Stimulated activated naive B cell treated with anti-CD40 and anti-IgM and Interleukin-4, amounts not matched to agents 10 μg/mL and 1 μg/mL and 100 μg/mL, for 72 hours (primary cell): Measurements from ENCODE around the gene TFF2.

ENCODE experiments used
- ATAC-seq, 2 donors: fragments of 150-1000 bp; cut with Tn5 transposase; replicated peaks; 2 replicates each; pipeline ENCODE4 v1.10.0; 2021; ENCODE audit warnings: moderate library complexity in 1 of 2
- DNase-seq: peaks from one replicate; pipeline ENCODE4 v3.0.0; 2021
- H3K27ac Mint-ChIP-seq: one replicate; pipeline ENCODE4 v1.8.0; 2022; ENCODE audit warnings: mild to moderate bottlenecking, mixed read lengths
- H3K27me3 Mint-ChIP-seq, 2 donors: one replicate each; pipeline ENCODE4 v1.8.0; 2022; ENCODE audit warnings: mixed read lengths in 2 of 2
- H3K36me3 Mint-ChIP-seq, 2 donors: one replicate each; pipeline ENCODE4 v1.8.0; 2022; ENCODE audit warnings: mixed read lengths in 2 of 2, mild to moderate bottlenecking in 1 of 2
- H3K4me1 Mint-ChIP-seq, 2 donors: one replicate each; pipeline ENCODE4 v1.8.0; 2022; ENCODE audit warnings: mixed read lengths in 2 of 2, mild to moderate bottlenecking in 1 of 2
- H3K4me3 Mint-ChIP-seq, 2 donors: one replicate each; pipeline ENCODE4 v1.8.0; 2022; ENCODE audit warnings: mild to moderate bottlenecking in 2 of 2, mixed read lengths in 2 of 2, moderate library complexity in 1 of 2
- H3K9me3 Mint-ChIP-seq, 2 donors: one replicate each; pipeline ENCODE4 v1.8.0; 2022; ENCODE audit warnings: mixed read lengths in 2 of 2, mild to moderate bottlenecking in 1 of 2

Gene TFF2

GRCh38 chr21:42300956-42301355 is 49.8 kb downstream of the TFF2 start:
- Mint-ChIP-seq H3K27ac (no peak overlapping the region), H3K4me3 (no peak overlapping the region), H3K4me1 (peaks cover 0 to 2% of the 10 kb centered on the region in 2 donors), H3K9me3 (no peaks in the 10 kb centered on the region), H3K27me3 (peaks cover 4 to 5% of the 10 kb centered on the region in 2 donors), H3K36me3 (peaks cover 5 to 8% of the 10 kb centered on the region in 2 donors)
- DNase-seq (no peak), ATAC-seq (no peak)

- DNase-seq: no peak
These were observed 50.7 kb downstream of the TFF2 start for GRCh38 chr21:42300045-42300583.

GRCh38 chr21:42299324-42300044 is 51.3 kb downstream of the TFF2 start:
- Mint-ChIP-seq H3K27ac (no peak overlapping the region), H3K9me3 (no peaks in the 10 kb centered on the region), H3K4me1 (peaks cover 0 to 2% of the 10 kb centered on the region in 2 donors), H3K27me3 (no peaks in the 10 kb centered on the region), H3K4me3 (no peak overlapping the region), H3K36me3 (peaks cover 12 to 19% of the 10 kb centered on the region in 2 donors)
- ATAC-seq (no peak), DNase-seq (no peak)

More at GRCh38 chr21:42300045-42300583, 50.7 kb downstream of the TFF2 start:
- Mint-ChIP-seq H3K27me3 (no peaks in the 10 kb centered on the region), H3K4me1 (peaks cover 0 to 2% of the 10 kb centered on the region in 2 donors), H3K9me3 (no peaks in the 10 kb centered on the region), H3K27ac (no peak overlapping the region), H3K4me3 (no peak overlapping the region), H3K36me3 (peaks cover 12 to 15% of the 10 kb centered on the region in 2 donors)
- no peak for ATAC-seq

GRCh38 chr21:42298657-42299056 is 52.1 kb downstream of the TFF2 start:
- ATAC-seq: no peak
- peaks cover 0 to 2% of the 10 kb centered on the region in 2 donors for H3K4me1 Mint-ChIP-seq
- no peak overlapping the region for H3K27ac Mint-ChIP-seq
- H3K36me3 Mint-ChIP-seq: peaks cover 16 to 20% of the 10 kb centered on the region in 2 donors
- no peaks in the 10 kb centered on the region for H3K27me3 Mint-ChIP-seq
- H3K9me3 Mint-ChIP-seq: no peaks in the 10 kb centered on the region
- H3K4me3 Mint-ChIP-seq: no peak overlapping the region
- no peak for DNase-seq

- no peak for DNase-seq
- H3K27ac Mint-ChIP-seq: no peak overlapping the region
- H3K36me3 Mint-ChIP-seq: peaks cover 16 to 20% of the 10 kb centered on the region in 2 donors
- no peaks in the 10 kb centered on the region for H3K27me3 Mint-ChIP-seq
- peaks cover 0 to 2% of the 10 kb centered on the region in 2 donors for H3K4me1 Mint-ChIP-seq
- no peaks in the 10 kb centered on the region for H3K9me3 Mint-ChIP-seq
- no peak overlapping the region for H3K4me3 Mint-ChIP-seq
- no peak for ATAC-seq
These were observed 52.6 kb downstream of the TFF2 start for GRCh38 chr21:42298237-42298636.

GRCh38 chr21:42297377-42297776 is 53.4 kb downstream of the TFF2 start:
- peaks cover 0 to 2% of the 10 kb centered on the region in 2 donors for H3K4me1 Mint-ChIP-seq
- no peak overlapping the region for H3K27ac Mint-ChIP-seq
- no peaks in the 10 kb centered on the region for H3K9me3 Mint-ChIP-seq
- no peak for DNase-seq
- H3K4me3 Mint-ChIP-seq: no peak overlapping the region
- no peaks in the 10 kb centered on the region for H3K27me3 Mint-ChIP-seq
- ATAC-seq: no peak
- H3K36me3 Mint-ChIP-seq: peaks cover 16 to 20% of the 10 kb centered on the region in 2 donors

GRCh38 chr21:42296501-42296900 is 54.3 kb downstream of the TFF2 start:
- Mint-ChIP-seq H3K4me1 (peaks cover 0 to 2% of the 10 kb centered on the region in 2 donors), H3K9me3 (no peaks in the 10 kb centered on the region)
- no peak for DNase-seq

More at GRCh38 chr21:42296501-42296900, 54.3 kb downstream of the TFF2 start:
- H3K27me3 Mint-ChIP-seq: no peaks in the 10 kb centered on the region
- H3K36me3 Mint-ChIP-seq: peaks cover 16 to 20% of the 10 kb centered on the region in 2 donors
- no peak overlapping the region for H3K4me3 Mint-ChIP-seq
- H3K27ac Mint-ChIP-seq: no peak overlapping the region
- no peak for ATAC-seq
